Measurements from ENCODE around the gene WWOX. TPM values are rescaled to one million over a fixed set of nuclear protein-coding genes. Genes with fewer than 3 reads are reported as not detected.
A peak's percentile ranks its signal among the peaks of the same experiment; 100 is the strongest.

The WWOX gene
- total RNA-seq, 2 donors from 2014 or later = 33.8 to 82.5 TPM

- DNase-seq (ENCODE audit: low spot score) = no peak
- TF ChIP-seq CTCF (IDR thresholded peaks at IDR 0.05) = no peak
- H3K36me3 ChIP-seq = no peaks in the 10 kb centered on the region
Measured at GRCh38 chr16:78675951-78676792, 576.7 kb downstream of the WWOX start.

GRCh38 chr16:78677181-78677731 lies 577.8 kb downstream of the WWOX start:
- Histone ChIP-seq H3K9me3 (no peaks in the 10 kb centered on the region), H3K36me3 (no peaks in the 10 kb centered on the region), H3K4me3 (no peak overlapping the region), H3K27me3 (replicated peaks; ENCODE audit: insufficient read depth) (no peaks in the 10 kb centered on the region), H3K4me1 (ENCODE audit: control insufficient read depth in 1 of 2, low read depth in 2 of 2) (no peaks in the 10 kb centered on the region), H3K27ac (no peak overlapping the region)
- no peak for TF ChIP-seq CTCF (IDR thresholded peaks at IDR 0.05)
- ATAC-seq (ENCODE audit: insufficient number of reproducible peaks, low FRiP score, low read depth) (no peak), DNase-seq (ENCODE audit: low spot score) (no peak)

More at GRCh38 chr16:78675951-78676792, 576.7 kb downstream of the WWOX start:
- H3K27ac ChIP-seq = no peak overlapping the region
- H3K27me3 ChIP-seq (replicated peaks; ENCODE audit: insufficient read depth) = no peaks in the 10 kb centered on the region
- no peaks in the 10 kb centered on the region for H3K4me1 ChIP-seq (ENCODE audit: control insufficient read depth in 1 of 2, low read depth in 2 of 2)
- ATAC-seq (ENCODE audit: insufficient number of reproducible peaks, low FRiP score, low read depth) = no peak
- no peak overlapping the region for H3K4me3 ChIP-seq
- H3K9me3 ChIP-seq = no peaks in the 10 kb centered on the region

GRCh38 chr16:78679546-78679945 lies 580.1 kb downstream of the WWOX start:
- ATAC-seq (ENCODE audit: insufficient number of reproducible peaks, low FRiP score, low read depth) (no peak), DNase-seq (ENCODE audit: low spot score) (no peak)
- peaks cover 4 to 10% of the 10 kb centered on the region in 2 donors for H3K4me1 ChIP-seq (ENCODE audit: control insufficient read depth in 1 of 2, low read depth in 2 of 2)
- no peaks in the 10 kb centered on the region for H3K36me3 ChIP-seq
- no peaks in the 10 kb centered on the region for H3K27me3 ChIP-seq (replicated peaks; ENCODE audit: insufficient read depth)
- no peak overlapping the region for H3K4me3 ChIP-seq
- no peak for TF ChIP-seq CTCF (IDR thresholded peaks at IDR 0.05)
- no peaks in the 10 kb centered on the region for H3K9me3 ChIP-seq
- no peak overlapping the region for H3K27ac ChIP-seq

- Histone ChIP-seq H3K9me3 (no peaks in the 10 kb centered on the region), H3K4me1 (ENCODE audit: control insufficient read depth in 1 of 2, low read depth in 2 of 2) (peaks cover 8 to 30% of the 10 kb centered on the region in 2 donors), H3K27ac (no peak overlapping the region), H3K27me3 (replicated peaks; ENCODE audit: insufficient read depth) (no peaks in the 10 kb centered on the region), H3K36me3 (no peaks in the 10 kb centered on the region), H3K4me3 (no peak overlapping the region)
- TF ChIP-seq CTCF (IDR thresholded peaks at IDR 0.05) = no peak
- DNase-seq (ENCODE audit: low spot score) (no peak), ATAC-seq (ENCODE audit: insufficient number of reproducible peaks, low FRiP score, low read depth) (no peak)
Measured at GRCh38 chr16:78681743-78682142, 582.3 kb downstream of the WWOX start.

- no peaks in the 10 kb centered on the region for H3K27me3 ChIP-seq (replicated peaks; ENCODE audit: insufficient read depth)
- no peak for TF ChIP-seq CTCF (IDR thresholded peaks at IDR 0.05)
- ATAC-seq (ENCODE audit: insufficient number of reproducible peaks, low FRiP score, low read depth) = peak; percentile 77
- no peaks in the 10 kb centered on the region for H3K9me3 ChIP-seq
- H3K4me1 ChIP-seq (ENCODE audit: control insufficient read depth in 1 of 2, low read depth in 2 of 2) = peaks cover 8 to 33% of the 10 kb centered on the region in 2 donors
- no peaks in the 10 kb centered on the region for H3K36me3 ChIP-seq
- peak overlapping the region; percentile 36 to 65 for H3K27ac ChIP-seq
- no peak overlapping the region for H3K4me3 ChIP-seq
- DNase-seq (ENCODE audit: low spot score) = peak; percentile 39
Measured at GRCh38 chr16:78684030-78684611, 584.7 kb downstream of the WWOX start.
